GM08714 (cell line): ENCODE data around the gene TRIM6.
"Not testable (repeated sequence)": the region's sequence is repeated elsewhere in the genome, so short reads cannot be mapped to it uniquely, and the experiment has no call there.

ENCODE experiments used
- H3K4me3 ChIP-seq: fragments of 200-500 bp; sonication (Bioruptor generic); 2 replicates; pipeline ENCODE4 v1.5.1; 2014; ENCODE audit warnings: mild to moderate bottlenecking, low read length, inconsistent platforms
- ZNF274 ChIP-seq: IDR thresholded peaks from 2 replicates; pipeline ENCODE4 v1.6.1; 2012; ENCODE audit warnings: mild to moderate bottlenecking, low read depth, low read length

The TRIM6 gene

DNA sequence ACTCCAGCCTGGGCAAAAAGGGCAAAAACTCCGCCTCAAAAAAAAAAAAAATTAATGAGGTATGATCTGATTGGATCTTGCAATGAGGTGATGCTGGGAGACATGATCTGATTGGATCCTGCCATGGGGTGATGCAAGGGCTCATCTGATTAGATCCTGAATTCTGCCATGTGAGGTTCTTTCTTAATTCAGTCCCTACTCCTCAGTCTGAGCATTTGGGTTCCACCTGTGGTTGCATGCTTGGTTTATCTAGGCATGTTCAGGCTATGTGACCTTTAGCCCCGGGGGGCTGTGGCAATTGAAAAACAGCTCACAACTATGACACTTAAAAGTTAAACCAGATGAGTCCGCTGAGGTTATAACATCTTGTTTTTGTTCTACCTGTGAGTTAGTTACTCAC, 4.8 kb upstream of the TRIM6 start:
- H3K4me3 ChIP-seq, result no peak overlapping the region
- TF ChIP-seq ZNF274, result no peak

- no peak overlapping the region for H3K4me3 ChIP-seq
- TF ChIP-seq ZNF274, result no peak
Measured at GRCh38 chr11:5592615-5593014, 3.8 kb upstream of the TRIM6 start.

DNA sequence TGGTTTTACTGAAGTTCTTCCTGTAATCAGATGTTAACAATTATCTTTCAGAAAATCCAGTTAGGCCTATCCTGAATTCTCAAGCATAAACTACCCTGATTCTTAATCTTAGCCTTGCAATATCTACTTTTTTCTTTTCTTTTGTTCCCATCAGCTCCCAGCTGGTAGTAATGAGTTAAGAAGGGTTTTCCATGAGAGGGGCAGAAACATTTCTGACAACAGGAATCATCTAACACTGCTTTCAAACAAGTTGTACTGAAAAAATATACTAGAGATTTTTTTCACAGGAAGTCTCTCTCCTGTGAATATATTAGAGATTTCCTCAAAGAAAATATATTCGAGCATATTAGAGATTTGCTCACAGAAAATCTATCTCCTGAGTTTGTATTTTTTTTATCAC, 3.3 kb upstream of the TRIM6 start:
- no peak overlapping the region for H3K4me3 ChIP-seq
- TF ChIP-seq ZNF274, result no peak

DNA sequence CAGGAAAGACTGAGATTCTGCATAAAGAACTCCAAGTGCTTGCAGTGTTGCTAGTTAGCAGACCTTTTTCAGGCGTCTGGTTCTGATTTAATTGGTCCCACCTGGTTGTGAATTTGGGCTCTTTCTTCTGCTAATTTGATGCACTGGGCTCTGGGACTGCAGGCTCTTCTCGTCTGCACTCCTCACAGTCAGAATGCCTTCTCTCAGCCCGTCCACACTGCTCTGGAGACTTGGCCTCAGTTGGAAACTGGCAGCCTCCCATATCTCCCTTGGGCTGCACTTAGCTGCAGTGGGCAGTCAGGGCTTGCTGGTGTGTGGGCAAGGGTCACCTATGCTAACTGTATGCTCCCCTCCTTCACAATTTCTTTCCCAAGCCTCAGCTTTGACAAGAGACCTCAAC, 1.5 kb downstream of the TRIM6 start:
- H3K4me3 ChIP-seq, result no peak overlapping the region
- no peak for TF ChIP-seq ZNF274

DNA sequence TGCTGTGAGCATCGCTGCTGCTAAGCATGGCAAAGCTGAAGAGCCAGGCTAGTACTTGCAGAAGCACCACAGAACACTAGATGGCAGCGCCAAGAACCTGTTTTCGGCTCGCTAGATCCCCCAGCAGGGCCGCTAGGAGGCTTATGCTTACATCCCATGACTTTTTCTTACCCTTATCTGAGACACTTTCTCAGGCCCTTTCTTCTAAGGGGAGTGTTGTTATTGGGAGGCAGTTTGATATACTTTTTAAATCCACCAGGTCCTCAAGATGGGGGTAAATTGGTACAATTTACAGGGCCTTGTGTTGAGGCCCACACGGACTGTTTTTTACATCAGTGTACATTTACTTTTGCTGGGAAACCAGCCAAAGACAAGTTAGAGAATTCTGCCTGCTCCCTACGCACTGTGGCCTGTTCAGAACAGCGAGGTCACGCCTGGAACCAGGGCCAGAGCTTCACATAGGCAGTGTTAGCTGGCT, 4.0 kb downstream of the TRIM6 start:
- H3K4me3 ChIP-seq, result no peak overlapping the region
- TF ChIP-seq ZNF274, result no peak

DNA sequence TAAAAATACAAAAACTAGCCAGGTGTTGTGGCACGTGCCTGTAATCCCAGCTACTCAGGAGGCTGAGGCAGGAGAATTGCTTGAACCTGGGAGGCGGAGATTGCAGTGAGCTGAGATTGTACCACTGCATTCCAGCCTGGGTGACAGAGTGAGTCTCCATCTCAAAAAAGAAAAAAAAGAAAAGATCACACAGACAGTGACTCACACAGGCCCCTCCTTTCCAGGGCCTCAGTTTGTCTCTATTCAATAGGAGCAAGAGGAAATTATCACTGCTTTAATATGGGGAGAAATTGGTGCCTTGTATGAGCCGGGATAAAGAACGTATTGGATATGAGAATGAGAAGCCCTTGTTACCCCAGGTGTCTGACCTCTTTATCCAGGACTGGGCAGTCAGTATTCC, 6.4 kb downstream of the TRIM6 start:
- not testable (repeated sequence) for H3K4me3 ChIP-seq

- H3K4me3 ChIP-seq, result no peak overlapping the region
- no peak for TF ChIP-seq ZNF274
Measured at GRCh38 chr11:5603326-5603725, 6.9 kb downstream of the TRIM6 start.

- no peak for TF ChIP-seq ZNF274
- H3K4me3 ChIP-seq, result no peak overlapping the region
Measured at GRCh38 chr11:5604896-5605295, 8.5 kb downstream of the TRIM6 start.

DNA sequence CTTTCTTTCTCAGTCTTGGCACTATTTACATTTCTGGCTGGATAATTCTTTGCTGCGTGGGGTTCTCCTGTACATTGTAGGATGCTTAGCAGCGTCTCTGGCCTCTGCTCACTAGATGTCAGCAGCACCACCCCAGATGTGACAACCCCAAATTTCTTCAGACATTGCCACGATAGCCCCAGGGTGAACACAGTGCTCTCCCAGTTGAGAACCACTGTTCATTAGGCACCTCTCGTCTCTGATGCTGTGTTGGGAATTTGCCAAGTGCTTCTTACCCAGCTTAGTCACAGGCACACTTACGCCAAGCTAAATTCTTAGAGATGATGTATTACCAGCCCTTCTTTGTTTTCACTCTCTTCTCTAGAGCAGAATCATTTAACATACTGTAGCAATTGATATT, 9.4 kb downstream of the TRIM6 start:
- H3K4me3 ChIP-seq, result no peak overlapping the region

GRCh38 chr11:5608808-5609207, 12.4 kb downstream of the TRIM6 start:
- no peak for TF ChIP-seq ZNF274
- no peak overlapping the region for H3K4me3 ChIP-seq

More for the DNA sequence above, 9.4 kb downstream of the TRIM6 start:
- no peak for TF ChIP-seq ZNF274

DNA sequence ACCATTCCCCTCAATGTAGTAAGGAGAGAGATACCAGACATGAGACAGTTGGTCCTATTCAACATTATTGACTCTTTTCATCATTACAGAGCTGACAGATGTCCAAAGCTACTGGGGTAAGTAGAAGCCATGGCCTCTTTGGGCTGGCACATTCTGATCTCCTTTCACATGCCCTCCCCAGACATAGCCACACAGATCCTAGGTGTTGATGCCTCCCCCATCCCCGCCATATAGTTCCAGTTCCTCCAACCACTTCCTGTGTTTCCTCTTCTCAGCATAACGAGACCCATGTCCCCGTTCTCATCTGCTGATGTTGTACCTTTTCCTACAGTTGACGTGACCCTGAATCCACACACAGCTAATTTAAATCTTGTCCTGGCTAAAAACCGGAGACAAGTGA, 14.0 kb downstream of the TRIM6 start:
- no peak for TF ChIP-seq ZNF274
- no peak overlapping the region for H3K4me3 ChIP-seq

DNA sequence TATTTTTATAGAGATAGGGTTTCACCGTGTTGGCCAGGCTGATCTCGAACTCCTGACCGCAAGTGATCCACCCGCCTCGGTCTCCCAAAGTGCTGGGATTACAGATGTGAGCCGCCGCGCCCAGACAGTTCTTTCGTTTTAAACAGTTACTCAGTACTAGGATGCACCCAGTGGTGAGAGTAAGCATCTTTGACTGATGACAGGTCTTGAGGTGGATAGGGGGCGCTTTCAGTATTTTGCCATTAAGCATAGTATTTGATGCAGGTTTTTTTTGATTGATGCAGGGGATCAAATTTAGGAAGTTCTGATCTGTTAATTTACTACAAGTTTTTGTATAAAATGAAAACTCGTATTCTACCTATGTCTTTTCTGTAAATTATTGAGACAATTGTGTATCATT, 15.2 kb downstream of the TRIM6 start:
- no peak overlapping the region for H3K4me3 ChIP-seq
- TF ChIP-seq ZNF274, result no peak

GRCh38 chr11:5618807-5619206, 22.4 kb downstream of the TRIM6 start:
- no peak overlapping the region for H3K4me3 ChIP-seq
- no peak for TF ChIP-seq ZNF274

- H3K4me3 ChIP-seq, result no peak overlapping the region
- TF ChIP-seq ZNF274, result no peak
Measured at GRCh38 chr11:5620651-5621521, 24.4 kb downstream of the TRIM6 start.

- TF ChIP-seq ZNF274, result no peak
- H3K4me3 ChIP-seq, result no peak overlapping the region
Measured at GRCh38 chr11:5621580-5621979, 25.1 kb downstream of the TRIM6 start.

- no peak for TF ChIP-seq ZNF274
- no peak overlapping the region for H3K4me3 ChIP-seq
Measured at GRCh38 chr11:5622802-5623201, 26.4 kb downstream of the TRIM6 start.
